NB4 (cell line): ENCODE results near the gene ITPR3.

ENCODE experiments used
- DNase-seq: peaks from one replicate; pipeline ENCODE4 v3.0.0; 2010; ENCODE audit warnings: low read depth
- H3K4me3 ChIP-seq: one replicate; pipeline ENCODE4 v1.5.1; 2011; ENCODE audit warnings: mild to moderate bottlenecking, low read depth, low read length, moderate library complexity
- MYC ChIP-seq: IDR thresholded peaks from 2 replicates; pipeline ENCODE4 v1.6.1; 2011; ENCODE audit warnings: low read depth, low read length
- POLR2A ChIP-seq: IDR thresholded peaks from 2 replicates; pipeline ENCODE4 v1.6.1; 2011; ENCODE audit warnings: mild to moderate bottlenecking; ENCODE audit not compliant: insufficient read length; ENCODE audit errors: extremely low read depth
- TF ChIP-seq, protein P1 (sequence below): IDR thresholded peaks from one replicate; pipeline ENCODE4 v1.5.1; 2012; ENCODE audit warnings: low read depth, low read length
- TF ChIP-seq, protein P2 (sequence below): IDR thresholded peaks from 2 replicates; pipeline ENCODE4 v1.6.1; 2011; ENCODE audit warnings: low read depth, low read length

ITPR3 gene

GRCh38 chr6:33730611-33731010 is 109.5 kb downstream of the ITPR3 start:
- H3K4me3 ChIP-seq, result no peak overlapping the region
- no peak for DNase-seq
- TF ChIP-seq POLR2A (no peak), MYC (no peak)
- TF ChIP-seq, protein P1, sequence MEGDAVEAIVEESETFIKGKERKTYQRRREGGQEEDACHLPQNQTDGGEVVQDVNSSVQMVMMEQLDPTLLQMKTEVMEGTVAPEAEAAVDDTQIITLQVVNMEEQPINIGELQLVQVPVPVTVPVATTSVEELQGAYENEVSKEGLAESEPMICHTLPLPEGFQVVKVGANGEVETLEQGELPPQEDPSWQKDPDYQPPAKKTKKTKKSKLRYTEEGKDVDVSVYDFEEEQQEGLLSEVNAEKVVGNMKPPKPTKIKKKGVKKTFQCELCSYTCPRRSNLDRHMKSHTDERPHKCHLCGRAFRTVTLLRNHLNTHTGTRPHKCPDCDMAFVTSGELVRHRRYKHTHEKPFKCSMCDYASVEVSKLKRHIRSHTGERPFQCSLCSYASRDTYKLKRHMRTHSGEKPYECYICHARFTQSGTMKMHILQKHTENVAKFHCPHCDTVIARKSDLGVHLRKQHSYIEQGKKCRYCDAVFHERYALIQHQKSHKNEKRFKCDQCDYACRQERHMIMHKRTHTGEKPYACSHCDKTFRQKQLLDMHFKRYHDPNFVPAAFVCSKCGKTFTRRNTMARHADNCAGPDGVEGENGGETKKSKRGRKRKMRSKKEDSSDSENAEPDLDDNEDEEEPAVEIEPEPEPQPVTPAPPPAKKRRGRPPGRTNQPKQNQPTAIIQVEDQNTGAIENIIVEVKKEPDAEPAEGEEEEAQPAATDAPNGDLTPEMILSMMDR, result no peak
- TF ChIP-seq, protein P2, sequence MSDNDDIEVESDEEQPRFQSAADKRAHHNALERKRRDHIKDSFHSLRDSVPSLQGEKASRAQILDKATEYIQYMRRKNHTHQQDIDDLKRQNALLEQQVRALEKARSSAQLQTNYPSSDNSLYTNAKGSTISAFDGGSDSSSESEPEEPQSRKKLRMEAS, result no peak

- DNase-seq, result no peak
- H3K4me3 ChIP-seq, result no peak overlapping the region
- TF ChIP-seq, protein P1, result no peak
- TF ChIP-seq POLR2A (no peak), MYC (no peak)
- TF ChIP-seq, protein P2, result no peak
Measured at GRCh38 chr6:33731035-33731434, 109.9 kb downstream of the ITPR3 start.

GRCh38 chr6:33731751-33732282 is 110.7 kb downstream of the ITPR3 start:
- H3K4me3 ChIP-seq, result no peak overlapping the region
- DNase-seq, result no peak
- TF ChIP-seq, protein P1, result no peak
- TF ChIP-seq MYC (no peak), POLR2A (no peak)
- TF ChIP-seq, protein P2, result no peak

GRCh38 chr6:33732385-33732784 is 111.3 kb downstream of the ITPR3 start:
- H3K4me3 ChIP-seq, result no peak overlapping the region
- TF ChIP-seq POLR2A (no peak), MYC (no peak)
- TF ChIP-seq, protein P1, result no peak
- TF ChIP-seq, protein P2, result no peak
- no peak for DNase-seq

- no peak for DNase-seq
- TF ChIP-seq, protein P2, result no peak
- H3K4me3 ChIP-seq, result no peak overlapping the region
Measured at GRCh38 chr6:33732817-33733708, 111.9 kb downstream of the ITPR3 start.

GRCh38 chr6:33733709-33734007 is 112.5 kb downstream of the ITPR3 start:
- DNase-seq, result no peak
- TF ChIP-seq, protein P1, result no peak
- TF ChIP-seq, protein P2, result no peak
- no peak for TF ChIP-seq POLR2A
- no peak for TF ChIP-seq MYC
- H3K4me3 ChIP-seq, result no peak overlapping the region
